Activated T-helper 17 cell treated with anti-CD3 and anti-CD28 coated beads, Interleukin-2, amount 50 U/mL, for 72 hours (primary cell): ENCODE data around the gene AMIGO1. TPM values are rescaled to one million over a fixed set of nuclear protein-coding genes. Genes with fewer than 3 reads are reported as not detected.

Experiments used
- ATAC-seq: fragments of 150-1000 bp; cut with Tn5 transposase; replicated peaks from 2 replicates; pipeline ENCODE4 v1.10.0; 2021; ENCODE audit warnings: mild to moderate bottlenecking, moderate library complexity
- H3K27ac Mint-ChIP-seq: one replicate; pipeline ENCODE4 v1.8.0; 2022; ENCODE audit warnings: mixed read lengths
- H3K27me3 Mint-ChIP-seq: one replicate; pipeline ENCODE4 v1.8.0; 2022; ENCODE audit warnings: mixed read lengths
- H3K36me3 Mint-ChIP-seq: one replicate; pipeline ENCODE4 v1.8.0; 2022; ENCODE audit warnings: low read depth, mild to moderate bottlenecking, mixed read lengths
- H3K4me1 Mint-ChIP-seq: one replicate; pipeline ENCODE4 v1.8.0; 2022; ENCODE audit warnings: mixed read lengths
- H3K4me3 Mint-ChIP-seq: one replicate; pipeline ENCODE4 v1.8.0; 2022; ENCODE audit warnings: mild to moderate bottlenecking, mixed read lengths
- H3K9me3 Mint-ChIP-seq: one replicate; pipeline ENCODE4 v1.8.0; 2022; ENCODE audit warnings: mixed read lengths
- total RNA-seq, 2 donors: library from RNA; stranded (reverse); gene quantifications; one replicate each; pipeline ENCODE4 v1.2.3, GENCODE V29; 2022

AMIGO1 gene
- total RNA-seq, 2 donors from 2014 or later: 1.1 to 1.2 TPM

- H3K9me3 Mint-ChIP-seq: no peaks in the 10 kb centered on the region
- no peak overlapping the region for H3K4me3 Mint-ChIP-seq
- H3K27me3 Mint-ChIP-seq: no peaks in the 10 kb centered on the region
- H3K36me3 Mint-ChIP-seq: no peaks in the 10 kb centered on the region
- no peak overlapping the region for H3K27ac Mint-ChIP-seq
- ATAC-seq: no peak
- no peaks in the 10 kb centered on the region for H3K4me1 Mint-ChIP-seq
Observed at GRCh38 chr1:109538827-109539555, 29.5 kb upstream of the AMIGO1 start.

GRCh38 chr1:109537450-109538178, 28.1 kb upstream of the AMIGO1 start:
- H3K36me3 Mint-ChIP-seq: no peaks in the 10 kb centered on the region
- no peaks in the 10 kb centered on the region for H3K4me1 Mint-ChIP-seq
- no peak overlapping the region for H3K4me3 Mint-ChIP-seq
- H3K27me3 Mint-ChIP-seq: no peaks in the 10 kb centered on the region
- H3K9me3 Mint-ChIP-seq: no peaks in the 10 kb centered on the region
- no peak for ATAC-seq
- no peak overlapping the region for H3K27ac Mint-ChIP-seq

- peaks cover 6% of the 10 kb centered on the region for H3K4me1 Mint-ChIP-seq
- ATAC-seq: no peak
- no peaks in the 10 kb centered on the region for H3K9me3 Mint-ChIP-seq
- no peaks in the 10 kb centered on the region for H3K27me3 Mint-ChIP-seq
- H3K4me3 Mint-ChIP-seq: no peak overlapping the region
- H3K27ac Mint-ChIP-seq: peak overlapping the region; percentile 59
- no peaks in the 10 kb centered on the region for H3K36me3 Mint-ChIP-seq
Observed at GRCh38 chr1:109535971-109536491, 26.5 kb upstream of the AMIGO1 start.

GRCh38 chr1:109535481-109535880, 26.0 kb upstream of the AMIGO1 start:
- Mint-ChIP-seq H3K4me1 (peaks cover 11% of the 10 kb centered on the region), H3K4me3 (no peak overlapping the region), H3K27me3 (no peaks in the 10 kb centered on the region), H3K27ac (peak overlapping the region; percentile 59), H3K36me3 (no peaks in the 10 kb centered on the region), H3K9me3 (no peaks in the 10 kb centered on the region)
- no peak for ATAC-seq

- peak overlapping the region; percentile 22 for H3K27ac Mint-ChIP-seq
- H3K4me1 Mint-ChIP-seq: peaks cover 11% of the 10 kb centered on the region
- ATAC-seq: no peak
- H3K36me3 Mint-ChIP-seq: no peaks in the 10 kb centered on the region
- H3K9me3 Mint-ChIP-seq: no peaks in the 10 kb centered on the region
- no peak overlapping the region for H3K4me3 Mint-ChIP-seq
- no peaks in the 10 kb centered on the region for H3K27me3 Mint-ChIP-seq
Observed at GRCh38 chr1:109534307-109534858, 24.9 kb upstream of the AMIGO1 start.

GRCh38 chr1:109532365-109533136, 23.0 kb upstream of the AMIGO1 start:
- Mint-ChIP-seq H3K27ac (peak overlapping the region; percentile 83), H3K27me3 (no peaks in the 10 kb centered on the region), H3K36me3 (no peaks in the 10 kb centered on the region), H3K9me3 (no peaks in the 10 kb centered on the region), H3K4me3 (peak overlapping the region; percentile 79), H3K4me1 (peaks cover 11% of the 10 kb centered on the region)
- peak; percentile 90 for ATAC-seq

GRCh38 chr1:109531826-109532364, 22.4 kb upstream of the AMIGO1 start:
- no peaks in the 10 kb centered on the region for H3K36me3 Mint-ChIP-seq
- H3K4me1 Mint-ChIP-seq: peaks cover 11% of the 10 kb centered on the region
- H3K27me3 Mint-ChIP-seq: no peaks in the 10 kb centered on the region
- H3K27ac Mint-ChIP-seq: peak overlapping the region; percentile 83
- no peak for ATAC-seq
- peak overlapping the region; percentile 79 for H3K4me3 Mint-ChIP-seq
- no peaks in the 10 kb centered on the region for H3K9me3 Mint-ChIP-seq

GRCh38 chr1:109531380-109531779, 21.9 kb upstream of the AMIGO1 start:
- H3K9me3 Mint-ChIP-seq: no peaks in the 10 kb centered on the region
- ATAC-seq: no peak
- peaks cover 11% of the 10 kb centered on the region for H3K4me1 Mint-ChIP-seq
- H3K27ac Mint-ChIP-seq: peak overlapping the region; percentile 83
- H3K4me3 Mint-ChIP-seq: peak overlapping the region; percentile 79
- H3K36me3 Mint-ChIP-seq: no peaks in the 10 kb centered on the region
- no peaks in the 10 kb centered on the region for H3K27me3 Mint-ChIP-seq

- Mint-ChIP-seq H3K27me3 (no peaks in the 10 kb centered on the region), H3K4me1 (peaks cover 11% of the 10 kb centered on the region), H3K9me3 (no peaks in the 10 kb centered on the region), H3K4me3 (peak overlapping the region; percentile 79), H3K36me3 (no peaks in the 10 kb centered on the region), H3K27ac (peak overlapping the region; percentile 83)
- no peak for ATAC-seq
Observed at GRCh38 chr1:109530457-109531087, 21.0 kb upstream of the AMIGO1 start.

GRCh38 chr1:109529881-109530456, 20.4 kb upstream of the AMIGO1 start:
- Mint-ChIP-seq H3K27me3 (no peaks in the 10 kb centered on the region), H3K36me3 (no peaks in the 10 kb centered on the region), H3K4me3 (no peak overlapping the region), H3K4me1 (peaks cover 11% of the 10 kb centered on the region), H3K9me3 (no peaks in the 10 kb centered on the region), H3K27ac (no peak overlapping the region)
- ATAC-seq: no peak

GRCh38 chr1:109528712-109529111, 19.2 kb upstream of the AMIGO1 start:
- Mint-ChIP-seq H3K4me3 (no peak overlapping the region), H3K36me3 (no peaks in the 10 kb centered on the region), H3K27me3 (no peaks in the 10 kb centered on the region), H3K9me3 (no peaks in the 10 kb centered on the region), H3K4me1 (peaks cover 11% of the 10 kb centered on the region), H3K27ac (no peak overlapping the region)
- no peak for ATAC-seq

- no peaks in the 10 kb centered on the region for H3K36me3 Mint-ChIP-seq
- H3K27ac Mint-ChIP-seq: no peak overlapping the region
- ATAC-seq: no peak
- no peaks in the 10 kb centered on the region for H3K27me3 Mint-ChIP-seq
- H3K4me1 Mint-ChIP-seq: peaks cover 11% of the 10 kb centered on the region
- no peak overlapping the region for H3K4me3 Mint-ChIP-seq
- H3K9me3 Mint-ChIP-seq: no peaks in the 10 kb centered on the region
Observed at GRCh38 chr1:109527846-109528695, 18.5 kb upstream of the AMIGO1 start.
